Fibroblast of mammary gland (primary cell): Measurements from ENCODE around the gene TET3.
A peak's percentile ranks its signal among the peaks of the same experiment; 100 is the strongest.

Source experiments
- DNase-seq: peaks from one replicate; pipeline ENCODE4 v3.0.0-alpha.2; 2010; ENCODE audit warnings: low read depth
- H3K4me3 ChIP-seq: 2 replicates; pipeline ENCODE4 v1.5.1; 2011; ENCODE audit warnings: low read depth, mild to moderate bottlenecking, low read length, moderate library complexity; ENCODE audit not compliant: control insufficient read depth
- TF ChIP-seq, protein P1 (sequence below): conservative IDR thresholded peaks from 2 replicates; pipeline ENCODE4 v1.5.1; 2011; ENCODE audit warnings: low read depth, low read length, inconsistent platforms; ENCODE audit not compliant: control insufficient read depth, insufficient read depth

Gene TET3

DNA sequence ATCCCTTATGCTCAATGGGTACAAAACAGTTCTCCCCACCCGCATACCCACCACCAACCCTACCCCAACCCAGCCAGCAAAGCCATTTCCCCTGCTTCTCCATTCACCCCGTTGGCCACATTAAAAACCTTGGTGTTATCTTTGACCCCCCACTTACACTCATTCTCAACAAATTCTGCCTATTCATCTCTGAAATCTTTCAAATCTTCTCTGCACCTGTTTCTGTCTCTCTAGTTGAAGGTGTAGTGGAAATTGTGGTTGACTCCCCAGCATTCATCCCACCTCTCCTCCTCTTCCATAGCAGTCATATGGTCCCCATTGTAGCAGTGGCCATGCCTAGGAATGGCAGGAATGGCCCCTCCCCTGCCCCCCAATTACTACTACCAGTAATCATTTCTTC is 20.5 kb upstream of the TET3 start:
- TF ChIP-seq, protein P1, sequence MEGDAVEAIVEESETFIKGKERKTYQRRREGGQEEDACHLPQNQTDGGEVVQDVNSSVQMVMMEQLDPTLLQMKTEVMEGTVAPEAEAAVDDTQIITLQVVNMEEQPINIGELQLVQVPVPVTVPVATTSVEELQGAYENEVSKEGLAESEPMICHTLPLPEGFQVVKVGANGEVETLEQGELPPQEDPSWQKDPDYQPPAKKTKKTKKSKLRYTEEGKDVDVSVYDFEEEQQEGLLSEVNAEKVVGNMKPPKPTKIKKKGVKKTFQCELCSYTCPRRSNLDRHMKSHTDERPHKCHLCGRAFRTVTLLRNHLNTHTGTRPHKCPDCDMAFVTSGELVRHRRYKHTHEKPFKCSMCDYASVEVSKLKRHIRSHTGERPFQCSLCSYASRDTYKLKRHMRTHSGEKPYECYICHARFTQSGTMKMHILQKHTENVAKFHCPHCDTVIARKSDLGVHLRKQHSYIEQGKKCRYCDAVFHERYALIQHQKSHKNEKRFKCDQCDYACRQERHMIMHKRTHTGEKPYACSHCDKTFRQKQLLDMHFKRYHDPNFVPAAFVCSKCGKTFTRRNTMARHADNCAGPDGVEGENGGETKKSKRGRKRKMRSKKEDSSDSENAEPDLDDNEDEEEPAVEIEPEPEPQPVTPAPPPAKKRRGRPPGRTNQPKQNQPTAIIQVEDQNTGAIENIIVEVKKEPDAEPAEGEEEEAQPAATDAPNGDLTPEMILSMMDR: no peak
- no peak for DNase-seq

DNA sequence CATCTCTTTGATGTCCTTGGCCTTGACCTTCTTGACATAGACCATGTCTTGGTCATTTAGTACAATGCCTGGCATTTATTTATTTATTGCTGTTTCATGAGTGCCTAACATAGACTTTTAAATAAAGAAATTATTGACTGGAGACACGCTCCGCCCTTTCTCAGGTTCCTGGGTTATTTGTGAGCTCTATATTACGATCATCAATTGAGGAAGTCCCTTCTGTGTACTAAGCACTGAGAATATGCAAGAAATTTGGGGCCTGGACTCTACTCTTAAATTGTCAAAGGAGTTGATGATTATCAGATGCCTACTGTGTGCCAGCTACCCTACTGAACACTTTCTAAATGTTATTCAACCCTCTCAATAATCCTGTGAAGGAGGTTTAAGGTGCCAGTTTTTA is 19.7 kb upstream of the TET3 start:
- no peak overlapping the region for H3K4me3 ChIP-seq
- DNase-seq: no peak
- TF ChIP-seq, protein P1: no peak

More for the DNA sequence above, 20.5 kb upstream of the TET3 start:
- H3K4me3 ChIP-seq: no peak overlapping the region

DNA sequence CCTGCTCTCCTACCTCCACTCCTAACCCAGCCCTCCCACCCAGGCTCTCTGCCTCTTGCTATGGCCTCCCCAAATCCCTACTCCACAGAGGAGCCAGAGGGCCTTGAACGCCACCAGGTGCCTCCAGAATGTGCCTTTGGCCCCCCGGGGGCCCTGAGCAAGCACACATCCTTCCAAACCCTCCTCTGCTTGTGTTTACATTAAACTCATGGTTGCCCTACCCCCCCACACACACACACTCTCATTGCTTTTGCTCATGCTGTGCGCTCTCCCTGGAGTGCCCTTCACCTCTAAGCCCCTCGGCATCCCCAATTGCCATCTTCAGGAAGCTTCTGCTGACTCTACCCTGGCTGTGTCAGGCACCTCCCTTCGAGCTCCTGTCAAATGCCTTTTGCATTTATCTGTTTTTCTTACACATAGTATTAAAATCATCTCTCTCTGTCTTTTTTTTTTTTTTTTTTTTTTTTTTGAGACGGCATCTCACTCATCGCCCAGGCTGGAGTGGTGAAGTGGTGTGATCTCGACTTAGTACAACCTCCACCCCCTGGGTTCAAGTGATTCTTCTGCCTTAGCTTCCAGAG is 16.3 kb upstream of the TET3 start:
- no peak overlapping the region for H3K4me3 ChIP-seq
- TF ChIP-seq, protein P1: no peak
- no peak for DNase-seq

DNA sequence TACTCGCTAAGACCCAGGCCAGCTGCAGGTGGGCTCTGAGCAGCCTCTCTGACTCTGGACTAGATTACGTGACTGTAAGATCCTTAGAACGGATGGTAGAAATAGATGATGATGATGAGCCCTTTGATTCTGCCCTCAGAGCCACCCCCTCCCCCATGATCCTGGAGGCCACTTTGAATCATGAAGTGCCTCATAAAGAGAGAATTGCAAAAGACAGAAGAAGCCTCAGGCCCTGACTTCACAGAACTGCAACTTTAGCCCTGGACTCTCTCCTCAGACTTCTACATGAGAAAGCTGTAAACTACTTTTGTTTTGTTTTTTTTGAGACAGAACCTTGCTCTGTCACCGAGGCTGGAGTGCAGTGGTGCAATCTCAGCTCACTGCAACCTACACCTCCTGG is 15.4 kb upstream of the TET3 start:
- H3K4me3 ChIP-seq: no peak overlapping the region
- no peak for DNase-seq

DNA sequence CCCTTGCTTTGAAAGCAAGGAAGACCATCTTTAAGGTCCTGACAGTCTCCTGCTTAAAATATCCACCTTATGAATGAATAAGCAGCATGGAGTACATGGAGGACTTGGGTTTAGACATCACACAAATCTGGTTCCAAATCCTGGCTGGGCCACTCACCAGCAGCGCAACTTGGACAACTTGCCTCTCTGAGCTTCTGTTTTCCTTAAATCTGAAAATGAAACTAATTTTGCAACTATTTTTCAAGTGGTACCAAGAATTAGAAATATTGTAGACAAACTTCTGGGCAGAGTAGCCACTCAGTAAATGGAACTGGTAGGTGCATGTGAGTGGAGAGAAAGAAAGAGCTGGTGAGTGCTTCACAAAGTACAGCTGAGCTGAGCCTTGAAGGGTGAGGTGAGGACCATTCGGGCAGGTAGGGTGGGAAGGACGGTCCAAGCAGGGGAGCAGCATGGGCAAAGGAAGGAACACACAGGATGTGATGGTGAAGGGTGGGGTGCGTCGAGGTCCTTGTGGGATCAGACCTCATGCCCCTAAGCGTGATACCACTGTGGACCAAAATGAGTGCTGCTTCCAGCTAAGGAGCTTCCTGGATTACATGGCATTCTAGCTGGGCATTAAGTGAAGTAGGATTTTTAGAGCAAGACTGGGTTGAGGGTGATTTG is 14.4 kb upstream of the TET3 start:
- DNase-seq: no peak
- TF ChIP-seq, protein P1: no peak
- no peak overlapping the region for H3K4me3 ChIP-seq

More for the DNA sequence above, 15.4 kb upstream of the TET3 start:
- TF ChIP-seq, protein P1: no peak

DNA sequence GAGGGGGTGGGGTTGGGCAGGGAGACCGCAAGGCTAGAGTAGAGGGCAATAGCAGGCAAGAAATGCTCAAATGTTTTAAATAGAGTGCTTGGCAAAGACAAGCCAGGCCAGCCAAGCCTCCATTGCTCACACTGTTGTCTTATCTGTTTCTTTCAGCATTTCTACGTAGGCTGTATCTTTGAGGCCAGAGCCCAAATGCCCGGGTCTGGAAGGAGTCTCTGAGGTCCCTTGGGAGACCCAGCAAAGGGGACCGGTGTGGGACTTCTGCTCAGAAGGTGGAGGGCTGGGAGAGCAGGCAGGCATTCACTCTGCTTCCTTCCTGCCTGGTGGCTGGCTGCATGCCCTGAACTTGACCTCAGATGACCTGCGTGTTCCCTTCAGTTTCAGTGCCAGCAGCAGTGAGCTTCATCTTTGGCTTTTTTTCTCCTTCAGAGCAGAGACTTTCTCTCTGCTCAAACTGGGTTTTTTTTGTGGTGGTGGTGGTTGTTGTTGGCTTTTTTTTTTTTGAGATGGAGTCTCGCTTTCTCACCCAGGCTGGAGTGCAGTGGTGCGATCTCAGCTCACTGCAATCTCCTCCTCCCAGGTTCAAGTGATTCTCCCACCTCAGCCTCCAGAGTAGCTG is 13.7 kb upstream of the TET3 start:
- peak; percentile 44 for DNase-seq
- TF ChIP-seq, protein P1: no peak
- H3K4me3 ChIP-seq: no peak overlapping the region
